A172 (cell line): ENCODE data around the gene APCDD1. TPM values are rescaled to one million over a fixed set of nuclear protein-coding genes. Genes with fewer than 3 reads are reported as not detected.
"Not testable (repeated sequence)": the region's sequence is repeated elsewhere in the genome, so short reads cannot be mapped to it uniquely, and the experiment has no call there.

Experiments
- DNase-seq: peaks from one replicate; pipeline ENCODE4 v3.0.0-alpha.2; 2015; ENCODE audit warnings: low spot score
- total RNA-seq: library from RNA; depleted of rRNA; stranded (reverse); fragments of >200 nt; shearing (Covaris generic); gene quantifications from 2 replicates; pipeline ENCODE4 v1.2.3, GENCODE V29; 2014; rRNA removed

The APCDD1 gene
- total RNA-seq, 1 experiment from 2014 or later: not detected

GRCh38 chr18:10525697-10526560, 71.5 kb downstream of the APCDD1 start, which contains the start of gene NAPG:
TSS of gene NAPG (plus strand) at chr18:10526027. CDS start at chr18:10526103, 76 bp downstream.
- peak; percentile 84 for DNase-seq

- DNase-seq: peak; percentile 9
These were observed 72.1 kb downstream of the APCDD1 start for GRCh38 chr18:10526561-10526949.

- no peak for DNase-seq
These were observed 74.0 kb downstream of the APCDD1 start for GRCh38 chr18:10528439-10528838.

GRCh38 chr18:10530002-10530401, 75.6 kb downstream of the APCDD1 start:
- DNase-seq: no peak

- DNase-seq: peak; percentile 28
These were observed 76.4 kb downstream of the APCDD1 start for GRCh38 chr18:10530852-10531251.

GRCh38 chr18:10533111-10533510, 78.7 kb downstream of the APCDD1 start:
- no peak for DNase-seq

GRCh38 chr18:10536280-10536679, 81.8 kb downstream of the APCDD1 start:
- DNase-seq: no peak

- no peak for DNase-seq
These were observed 83.3 kb downstream of the APCDD1 start for GRCh38 chr18:10537765-10538164.

GRCh38 chr18:10539124-10539523, 84.7 kb downstream of the APCDD1 start:
- DNase-seq: not testable (repeated sequence)

Other genes with a start within 250 kb of the APCDD1 start
- 48.6 and 65.8 TPM in 2 replicates for gene NAPG, start 71.4 kb downstream of the APCDD1 start, total RNA-seq